OCI-LY1 (cell line): ENCODE measurements around the gene FZR1.

Experiments
- CTCF ChIP-seq: fragments of 200-600 bp; sonication (generic), shearing (Covaris generic); IDR thresholded peaks from 2 replicates; pipeline ENCODE4 v1.5.1; 2017; ENCODE audit warnings: mild to moderate bottlenecking, antibody characterized with exemption, low read length, moderate library complexity, mixed read lengths
- EZH2 ChIP-seq: fragments of 200-600 bp; sonication (generic), shearing (Covaris generic); IDR thresholded peaks from 2 replicates; pipeline ENCODE4 v1.8.0; 2017; ENCODE audit warnings: borderline replicate concordance, mixed run types, mild to moderate bottlenecking, antibody characterized with exemption, low read length, moderate library complexity, mixed read lengths

GRCh38 chr19:3469638-3470499 lies 36.2 kb upstream of the FZR1 start:
- TF ChIP-seq EZH2 (no peak), CTCF (no peak)
